Karpas-422 (cell line): Measurements from ENCODE around the gene STT3B. TPM values are rescaled to one million over a fixed set of nuclear protein-coding genes. Genes with fewer than 3 reads are reported as not detected.
"Not testable (repeated sequence)": the region's sequence is repeated elsewhere in the genome, so short reads cannot be mapped to it uniquely, and the experiment has no call there.

Source experiments
- DNase-seq: peaks from one replicate; pipeline ENCODE4 v3.0.0-alpha.2; 2015
- H2AFZ ChIP-seq: fragments of 200-600 bp; sonication (generic); 2 replicates; pipeline ENCODE4 v1.6.1; 2014; ENCODE audit warnings: antibody characterized with exemption, low read length, mixed read lengths
- H3K27ac ChIP-seq: fragments of 200-600 bp; sonication (generic); 2 replicates; pipeline ENCODE4 v1.5.1; 2014; ENCODE audit warnings: mild to moderate bottlenecking, low read length, moderate library complexity
- H3K27me3 ChIP-seq: fragments of 200-600 bp; sonication (generic); 2 replicates; pipeline ENCODE4 v1.6.1; 2014; ENCODE audit warnings: low read length, mixed read lengths
- H3K36me3 ChIP-seq: fragments of 200-600 bp; sonication (generic); 2 replicates; pipeline ENCODE4 v1.6.1; 2014; ENCODE audit warnings: low read length, mixed read lengths; ENCODE audit not compliant: insufficient read depth
- H3K4me1 ChIP-seq: fragments of 200-600 bp; sonication (generic); 2 replicates; pipeline ENCODE4 v1.6.1; 2014; ENCODE audit warnings: mild to moderate bottlenecking, low read length, mixed read lengths
- H3K4me2 ChIP-seq: fragments of 200-600 bp; sonication (generic); 2 replicates; pipeline ENCODE4 v1.6.1; 2014; ENCODE audit warnings: low read length, low read depth, mild to moderate bottlenecking; ENCODE audit not compliant: poor library complexity, severe bottlenecking
- H3K4me3 ChIP-seq: fragments of 200-600 bp; sonication (generic); 2 replicates; pipeline ENCODE4 v1.5.1; 2014; ENCODE audit warnings: mild to moderate bottlenecking, antibody characterized with exemption, low read length, mixed read lengths
- H3K79me2 ChIP-seq: fragments of 200-600 bp; sonication (generic); 2 replicates; pipeline ENCODE4 v1.6.1; 2014; ENCODE audit warnings: mild to moderate bottlenecking, low read length, mixed read lengths
- H3K9ac ChIP-seq: fragments of 200-600 bp; sonication (generic); 2 replicates; pipeline ENCODE4 v1.6.0; 2014; ENCODE audit warnings: low read length
- H3K9me2 ChIP-seq: fragments of 200-600 bp; sonication (generic), shearing (Covaris generic); replicated peaks from 2 replicates; pipeline ENCODE4 v1.6.0; 2014; ENCODE audit warnings: mild to moderate bottlenecking, low read length, moderate library complexity; ENCODE audit not compliant: insufficient read depth
- H3K9me3 ChIP-seq: fragments of 300-700, 200-600 bp; sonication (generic); 2 replicates; pipeline ENCODE4 v1.6.1; 2014; ENCODE audit warnings: low read length, mixed read lengths
- H4K20me1 ChIP-seq: fragments of 200-600 bp; sonication (generic); 2 replicates; pipeline ENCODE4 v1.6.1; 2014; ENCODE audit warnings: mild to moderate bottlenecking, antibody characterized with exemption, low read length, low read depth; ENCODE audit not compliant: insufficient read depth
- total RNA-seq: library from RNA; depleted of rRNA; stranded (reverse); fragments of >200 nt; shearing (Covaris generic); gene quantifications from 2 replicates; pipeline ENCODE4 v1.2.3, GENCODE V29; 2014; ENCODE audit warnings: low replicate concordance

Gene STT3B
- total RNA-seq, 1 experiment from 2014 or later, result 198 TPM

GRCh38 chr3:31592764-31593163 is 60.0 kb downstream of the STT3B start:
- H3K9me2 ChIP-seq, result no peaks in the 10 kb centered on the region
- peaks cover 78% of the 10 kb centered on the region for H3K36me3 ChIP-seq
- no peaks in the 10 kb centered on the region for H3K4me1 ChIP-seq
- no peak overlapping the region for H2AFZ ChIP-seq
- H3K9me3 ChIP-seq, result 0 out of 2 replicates have a peak, but pooled peaks cover 2% of the 10 kb centered on the region
- H3K4me2 ChIP-seq, result no peak overlapping the region
- H3K27me3 ChIP-seq, result no peaks in the 10 kb centered on the region
- peaks cover 95% of the 10 kb centered on the region for H3K79me2 ChIP-seq
- H3K4me3 ChIP-seq, result no peak overlapping the region
- H4K20me1 ChIP-seq, result 0 out of 2 replicates have a peak, but pooled peaks cover 4% of the 10 kb centered on the region
- H3K27ac ChIP-seq, result no peak overlapping the region
- no peak for DNase-seq
- H3K9ac ChIP-seq, result no peak overlapping the region

- Histone ChIP-seq H3K36me3 (peaks cover 80% of the 10 kb centered on the region), H3K4me3 (no peak overlapping the region), H2AFZ (no peak overlapping the region), H3K9ac (no peak overlapping the region), H3K79me2 (peaks cover 90% of the 10 kb centered on the region), H4K20me1 (0 out of 2 replicates have a peak, but pooled peaks cover 4% of the 10 kb centered on the region), H3K9me2 (no peaks in the 10 kb centered on the region), H3K4me1 (no peaks in the 10 kb centered on the region), H3K27ac (no peak overlapping the region), H3K4me2 (no peak overlapping the region), H3K9me3 (peaks cover 4% of the 10 kb centered on the region; the same call in 1 of the 2 replicates), H3K27me3 (no peaks in the 10 kb centered on the region)
- no peak for DNase-seq
Measured at GRCh38 chr3:31596176-31596575, 63.5 kb downstream of the STT3B start.

GRCh38 chr3:31600431-31600830 is 67.7 kb downstream of the STT3B start:
- Histone ChIP-seq H2AFZ (no peak overlapping the region), H4K20me1 (no peaks in the 10 kb centered on the region), H3K36me3 (peaks cover 80% of the 10 kb centered on the region), H3K9me2 (no peaks in the 10 kb centered on the region), H3K4me2 (no peak overlapping the region), H3K27me3 (no peaks in the 10 kb centered on the region), H3K4me1 (no peaks in the 10 kb centered on the region), H3K4me3 (no peak overlapping the region), H3K27ac (no peak overlapping the region), H3K9ac (no peak overlapping the region), H3K9me3 (peaks cover 11% of the 10 kb centered on the region; the same call in 1 of the 2 replicates), H3K79me2 (peaks cover 89% of the 10 kb centered on the region)
- no peak for DNase-seq

GRCh38 chr3:31605333-31605732 is 72.6 kb downstream of the STT3B start:
- Histone ChIP-seq H3K79me2 (peaks cover 98% of the 10 kb centered on the region), H3K36me3 (peaks cover 63% of the 10 kb centered on the region), H3K9me3 (peaks cover 15% of the 10 kb centered on the region; the same call in 1 of the 2 replicates)
- not testable (repeated sequence) for H3K4me3 ChIP-seq, H2AFZ ChIP-seq, H3K27me3 ChIP-seq, H3K9me2 ChIP-seq, H3K27ac ChIP-seq, H4K20me1 ChIP-seq, H3K4me1 ChIP-seq, H3K9ac ChIP-seq, DNase-seq, H3K4me2 ChIP-seq

- no peaks in the 10 kb centered on the region for H3K27me3 ChIP-seq
- H3K9me2 ChIP-seq, result no peaks in the 10 kb centered on the region
- H2AFZ ChIP-seq, result no peak overlapping the region
- H3K9me3 ChIP-seq, result peaks cover 12% of the 10 kb centered on the region; the same call in 1 of the 2 replicates
- no peak overlapping the region for H3K9ac ChIP-seq
- no peaks in the 10 kb centered on the region for H4K20me1 ChIP-seq
- no peak overlapping the region for H3K4me2 ChIP-seq
- peaks cover 98% of the 10 kb centered on the region for H3K79me2 ChIP-seq
- H3K36me3 ChIP-seq, result peaks cover 58% of the 10 kb centered on the region
- H3K4me3 ChIP-seq, result no peak overlapping the region
- H3K27ac ChIP-seq, result no peak overlapping the region
- DNase-seq, result no peak
- peaks cover 16% of the 10 kb centered on the region for H3K4me1 ChIP-seq
Measured at GRCh38 chr3:31606453-31606852, 73.7 kb downstream of the STT3B start.

- Histone ChIP-seq H3K27me3 (no peaks in the 10 kb centered on the region), H3K4me2 (no peak overlapping the region), H4K20me1 (no peaks in the 10 kb centered on the region), H3K79me2 (peaks cover 100% of the 10 kb centered on the region), H3K9me2 (no peaks in the 10 kb centered on the region), H2AFZ (no peak overlapping the region), H3K27ac (peak overlapping the region; percentile 14; the same call in 1 of the 2 replicates), H3K9me3 (0 out of 2 replicates have a peak, but pooled peaks cover 4% of the 10 kb centered on the region), H3K36me3 (peaks cover 50% of the 10 kb centered on the region), H3K4me1 (peaks cover 27% of the 10 kb centered on the region), H3K9ac (no peak overlapping the region), H3K4me3 (no peak overlapping the region)
- DNase-seq, result peak; percentile 61
Measured at GRCh38 chr3:31610700-31611275, 78.1 kb downstream of the STT3B start.

- H3K27me3 ChIP-seq, result no peaks in the 10 kb centered on the region
- H3K4me3 ChIP-seq, result no peak overlapping the region
- H3K27ac ChIP-seq, result no peak overlapping the region
- peaks cover 49% of the 10 kb centered on the region for H3K36me3 ChIP-seq
- H3K79me2 ChIP-seq, result peaks cover 99% of the 10 kb centered on the region
- H3K4me1 ChIP-seq, result peaks cover 27% of the 10 kb centered on the region
- DNase-seq, result no peak
- no peaks in the 10 kb centered on the region for H3K9me2 ChIP-seq
- H2AFZ ChIP-seq, result no peak overlapping the region
- H3K4me2 ChIP-seq, result no peak overlapping the region
- no peaks in the 10 kb centered on the region for H3K9me3 ChIP-seq
- H3K9ac ChIP-seq, result no peak overlapping the region
- H4K20me1 ChIP-seq, result no peaks in the 10 kb centered on the region
Measured at GRCh38 chr3:31613177-31613576, 80.5 kb downstream of the STT3B start.

- no peaks in the 10 kb centered on the region for H3K9me2 ChIP-seq
- DNase-seq, result no peak
- no peak overlapping the region for H3K4me2 ChIP-seq
- no peak overlapping the region for H3K9ac ChIP-seq
- no peak overlapping the region for H3K27ac ChIP-seq
- H2AFZ ChIP-seq, result no peak overlapping the region
- H3K9me3 ChIP-seq, result no peaks in the 10 kb centered on the region
- no peak overlapping the region for H3K4me3 ChIP-seq
- H4K20me1 ChIP-seq, result no peaks in the 10 kb centered on the region
- peaks cover 27% of the 10 kb centered on the region for H3K4me1 ChIP-seq
- H3K36me3 ChIP-seq, result peaks cover 51% of the 10 kb centered on the region
- peaks cover 98% of the 10 kb centered on the region for H3K79me2 ChIP-seq
- no peaks in the 10 kb centered on the region for H3K27me3 ChIP-seq
Measured at GRCh38 chr3:31613654-31614053, 80.9 kb downstream of the STT3B start.
